GM18868 (cell line): Measurements from ENCODE around the gene CNTN2.

Experiments
- ATAC-seq: cut with Tn5 transposase; IDR thresholded peaks from one replicate; pipeline ENCODE4 v1.9.1; 2021; ENCODE audit warnings: mild to moderate bottlenecking, moderate library complexity; ENCODE audit not compliant: unreplicated experiment

CNTN2 gene

DNA sequence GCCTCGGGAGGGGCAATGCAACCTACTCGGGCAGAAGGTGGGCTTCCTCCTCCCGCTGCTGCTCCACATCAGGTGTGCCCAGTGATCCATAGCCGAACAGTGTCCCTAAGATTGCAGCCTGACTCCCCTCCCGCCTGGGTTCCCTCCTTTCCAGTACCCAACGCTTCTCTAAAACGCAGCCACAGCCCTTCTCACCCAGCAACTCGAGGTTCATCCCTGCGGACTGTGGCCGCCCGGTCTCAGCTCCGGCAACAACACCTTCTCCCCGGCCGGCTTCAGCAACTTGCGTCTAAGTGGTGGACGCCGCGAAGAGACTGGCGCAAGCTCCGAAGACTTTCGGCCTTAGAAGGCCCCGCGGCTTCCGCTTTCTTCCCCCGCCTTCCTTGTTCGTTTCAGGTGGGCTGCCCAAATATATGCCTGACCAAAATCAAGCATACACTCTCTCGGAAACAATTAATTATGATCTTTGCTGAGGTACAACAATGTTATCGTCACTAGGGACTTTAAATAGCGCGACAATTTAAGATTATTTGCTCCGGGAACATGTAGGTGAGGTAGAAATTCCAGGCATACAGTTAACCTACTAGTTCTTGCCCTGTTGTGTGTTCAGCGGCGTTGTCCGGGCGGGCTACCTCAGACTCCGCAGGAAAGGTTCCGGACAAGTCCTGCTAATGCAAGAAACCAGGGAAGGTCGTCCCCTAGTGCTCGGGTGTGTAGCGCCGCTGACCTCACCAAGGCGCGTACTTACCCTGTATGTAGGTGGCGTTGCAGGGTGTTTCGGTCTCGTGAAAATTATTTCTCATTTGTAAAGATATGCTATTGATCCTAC, 78.9 kb downstream of the CNTN2 start, which contains the start of gene RBBP5:
RBBP5 (minus strand) TSS at position 319 of the 829 bp plus-strand sequence; CDS start at position 214, 105 bp downstream.
- ATAC-seq: peak; percentile 90

GRCh38 chr1:205122489-205122882, 79.5 kb downstream of the CNTN2 start:
- ATAC-seq: no peak

DNA sequence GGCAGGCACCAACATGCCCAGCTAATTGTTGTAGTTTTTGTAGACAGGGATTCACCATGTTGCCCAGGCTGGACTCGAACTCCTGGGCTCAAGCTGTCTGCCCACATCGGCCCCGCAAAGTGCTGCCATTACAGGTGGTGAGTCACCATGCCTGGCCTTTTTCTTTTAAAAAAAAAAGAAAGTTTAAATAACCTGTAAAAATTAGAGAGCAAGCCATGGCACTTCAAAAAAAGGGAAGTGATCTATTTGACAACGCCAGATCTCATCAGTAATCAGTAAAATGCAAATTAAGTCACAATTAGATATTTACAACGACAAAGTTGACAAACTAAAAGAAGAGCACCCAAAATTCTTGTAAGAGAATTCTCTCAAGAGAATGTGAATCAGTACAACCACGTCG, 81.7 kb downstream of the CNTN2 start:
- ATAC-seq: no peak

DNA sequence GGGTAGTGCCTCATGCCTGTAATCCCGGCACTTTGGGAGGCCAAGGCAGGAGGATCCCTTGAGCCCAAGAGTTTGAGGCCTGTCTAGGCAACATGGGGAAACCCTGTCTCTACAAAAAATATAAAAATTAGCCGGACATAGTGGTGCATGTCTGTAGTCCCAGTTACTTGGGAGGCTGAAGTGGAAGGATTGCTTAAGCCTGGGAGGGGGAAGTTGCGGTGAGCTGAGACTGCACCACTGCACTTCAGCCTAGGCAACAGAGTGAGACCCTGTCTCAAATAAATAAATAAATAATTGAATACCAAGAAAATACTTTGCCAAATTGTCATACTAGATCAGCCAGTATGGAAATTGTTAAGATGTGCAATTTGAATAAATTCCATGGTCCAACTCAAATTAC, 84.6 kb downstream of the CNTN2 start:
- no peak for ATAC-seq
